HG02610 (cell line): ENCODE data around the gene FGFBP1.
A peak's percentile ranks its signal among the peaks of the same experiment; 100 is the strongest.

Source experiments
- ATAC-seq: cut with Tn5 transposase; IDR thresholded peaks from one replicate; pipeline ENCODE4 v1.9.1; 2021; ENCODE audit warnings: mild to moderate bottlenecking, moderate library complexity; ENCODE audit not compliant: unreplicated experiment

FGFBP1 gene

GRCh38 chr4:15913631-15913970 lies 24.9 kb downstream of the FGFBP1 start:
- no peak for ATAC-seq

GRCh38 chr4:15912961-15913630 lies 25.4 kb downstream of the FGFBP1 start:
- no peak for ATAC-seq

GRCh38 chr4:15912236-15912635 lies 26.3 kb downstream of the FGFBP1 start:
- ATAC-seq, result no peak

- no peak for ATAC-seq
Observed at GRCh38 chr4:15910155-15910940, 28.2 kb downstream of the FGFBP1 start.

GRCh38 chr4:15907430-15907829 lies 31.1 kb downstream of the FGFBP1 start:
- ATAC-seq, result no peak

GRCh38 chr4:15906020-15906443 lies 32.5 kb downstream of the FGFBP1 start:
- no peak for ATAC-seq

GRCh38 chr4:15902746-15903145 lies 35.8 kb downstream of the FGFBP1 start:
- ATAC-seq, result no peak

GRCh38 chr4:15901998-15902397 lies 36.5 kb downstream of the FGFBP1 start:
- ATAC-seq, result no peak

- no peak for ATAC-seq
Observed at GRCh38 chr4:15901007-15901406, 37.5 kb downstream of the FGFBP1 start.

- ATAC-seq, result no peak
Observed at GRCh38 chr4:15899511-15899910, 39.0 kb downstream of the FGFBP1 start.

- no peak for ATAC-seq
Observed at GRCh38 chr4:15898902-15899301, 39.6 kb downstream of the FGFBP1 start.

GRCh38 chr4:15897577-15897976 lies 41.0 kb downstream of the FGFBP1 start:
- ATAC-seq, result no peak

GRCh38 chr4:15894921-15895916 lies 43.3 kb downstream of the FGFBP1 start:
- no peak for ATAC-seq

GRCh38 chr4:15894393-15894792 lies 44.1 kb downstream of the FGFBP1 start:
- ATAC-seq, result no peak

- ATAC-seq, result no peak
Observed at GRCh38 chr4:15893962-15894361, 44.6 kb downstream of the FGFBP1 start.

GRCh38 chr4:15891312-15891711 lies 47.2 kb downstream of the FGFBP1 start:
- ATAC-seq, result peak; percentile 77

- peak; percentile 35 for ATAC-seq
Observed at GRCh38 chr4:15890246-15890829, 48.2 kb downstream of the FGFBP1 start.

- ATAC-seq, result no peak
Observed at GRCh38 chr4:15888515-15888914, 50.0 kb downstream of the FGFBP1 start.
